Tibial nerve (tissue), 4 donors: ENCODE data around the gene TLE4. TPM values are rescaled to one million over a fixed set of nuclear protein-coding genes. Genes with fewer than 3 reads are reported as not detected.

Source experiments
- DNase-seq, 2 donors: peaks; one replicate each; pipeline ENCODE4 v3.0.0-alpha.2; 2019; ENCODE audit warnings: low spot score in 2 of 2
- H3K27ac ChIP-seq, 4 donors: fragments of 200-600 bp; sonication (generic) in 3 of 4; one replicate each; pipeline ENCODE4 v1.5.1; 2017 to 2019; ENCODE audit warnings: mild to moderate bottlenecking in 1 of 4
- H3K27me3 ChIP-seq, 2 donors: fragments of 200-600 bp; sonication (generic) in 1 of 2; one replicate each; pipeline versions ENCODE4 v1.5.1 to v1.6.0; 2017 to 2019
- H3K36me3 ChIP-seq, 3 donors: fragments of 200-600 bp; sonication (generic); one replicate each; pipeline ENCODE4 v1.5.1; 2018 to 2019
- H3K4me1 ChIP-seq, 4 donors: fragments of 200-600 bp; sonication (generic) in 3 of 4; one replicate each; pipeline ENCODE4 v1.5.1; 2017 to 2019
- H3K4me3 ChIP-seq, 4 donors: fragments of 200-600 bp; sonication (generic) in 3 of 4; one replicate each; pipeline ENCODE4 v1.5.1; 2017 to 2019; ENCODE audit warnings: mild to moderate bottlenecking in 1 of 4, moderate library complexity in 1 of 4
- H3K9me3 ChIP-seq, 4 donors: fragments of 200-600 bp; sonication (generic) in 3 of 4; one replicate each; pipeline ENCODE4 v1.5.1; 2017 to 2019
- CTCF ChIP-seq, 5 experiments: fragments of 200-600 bp in 3 of 5; fragments of 450-650 bp in 2 of 5; sonication (generic) in 3 of 5; IDR thresholded peaks; one replicate each; pipeline ENCODE4 v1.5.1; 2016 to 2019; ENCODE audit warnings: antibody characterized with exemption in 5 of 5, mild to moderate bottlenecking in 3 of 5, moderate library complexity in 2 of 5
- EP300 ChIP-seq, 2 donors: sonication (generic); formaldehyde crosslinking; IDR thresholded peaks; one replicate each; pipeline ENCODE4 v1.6.1; 2017; ENCODE audit warnings: antibody characterized with exemption in 2 of 2, mild to moderate bottlenecking in 1 of 2
- POLR2A ChIP-seq, 2 donors: fragments of 450-650 bp; IDR thresholded peaks; one replicate each; pipeline ENCODE4 v1.6.1; 2017; ENCODE audit warnings: antibody characterized with exemption in 2 of 2, mild to moderate bottlenecking in 2 of 2, moderate library complexity in 2 of 2
- WGBS, 2 donors: methylation state at CpG; one replicate each; pipeline ENCODE4 v1.1.5; 2018; 5-methylcytosine and 5-hydroxymethylcytosine counted together
- total RNA-seq, 4 donors: library from RNA; depleted of rRNA; stranded (reverse); fragments of >200 nt; gene quantifications; one replicate each; pipeline ENCODE4 v1.1.0, GENCODE V29; 2016

TLE4 gene
- total RNA-seq, 4 donors from 2014 or later = 28.0 to 34.3 (median 29.8) TPM

DNA sequence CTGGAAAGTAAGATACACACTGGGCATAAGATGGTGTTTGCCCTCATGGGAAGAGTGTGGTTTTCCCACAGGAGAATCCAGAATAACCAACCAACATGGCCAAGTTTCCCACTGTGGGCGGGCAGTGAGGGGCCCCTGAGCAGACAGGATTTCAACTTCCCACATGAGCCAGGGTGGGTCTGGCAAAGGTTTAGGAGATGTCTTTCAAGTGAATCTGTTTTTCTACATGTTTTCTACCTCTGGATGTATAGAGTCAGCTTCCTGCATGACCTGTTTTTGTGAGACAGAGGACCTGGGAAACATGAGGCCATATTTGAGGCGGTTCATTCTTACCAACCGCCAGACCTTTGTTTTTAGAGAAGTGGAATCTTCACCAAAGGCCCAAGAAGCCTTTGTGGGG is 100.5 kb downstream of the TLE4 start:
- Histone ChIP-seq H3K36me3 (no peaks in the 10 kb centered on the region), H3K9me3 (no peaks in the 10 kb centered on the region), H3K27ac (no peak overlapping the region), H3K27me3 (no peaks in the 10 kb centered on the region), H3K4me3 (no peak overlapping the region), H3K4me1 (peaks cover 0 to 5% (median 2%) of the 10 kb centered on the region in 4 donors)
- no peak for TF ChIP-seq EP300 (IDR thresholded peaks at IDR 0.05)
- no peak for TF ChIP-seq POLR2A (IDR thresholded peaks at IDR 0.05)
- TF ChIP-seq CTCF (IDR thresholded peaks at IDR 0.05) = no peak
- 75 to 84% methylated on average over 3 of the region's 3 CpGs for WGBS, 2 donors
- no peak for DNase-seq

GRCh38 chr9:79672891-79673290 is 101.1 kb downstream of the TLE4 start:
- 56 to 62% methylated on average over 4 of the region's 4 CpGs for WGBS, 2 donors

GRCh38 chr9:79673614-79674013 is 101.8 kb downstream of the TLE4 start:
- no peak for TF ChIP-seq CTCF (IDR thresholded peaks at IDR 0.05)
- no peak for TF ChIP-seq POLR2A (IDR thresholded peaks at IDR 0.05)
- TF ChIP-seq EP300 (IDR thresholded peaks at IDR 0.05) = no peak
- WGBS, 2 donors = 84 to 88% methylated on average over 3 of the region's 3 CpGs
- Histone ChIP-seq H3K4me1 (peaks cover 0 to 4% (median 0%) of the 10 kb centered on the region in 4 donors), H3K9me3 (no peaks in the 10 kb centered on the region), H3K27me3 (no peaks in the 10 kb centered on the region), H3K27ac (no peak overlapping the region), H3K36me3 (no peaks in the 10 kb centered on the region), H3K4me3 (no peak overlapping the region)
- DNase-seq = no peak

More at GRCh38 chr9:79672891-79673290, 101.1 kb downstream of the TLE4 start:
- Histone ChIP-seq H3K4me3 (no peak overlapping the region), H3K9me3 (no peaks in the 10 kb centered on the region), H3K36me3 (no peaks in the 10 kb centered on the region), H3K27ac (no peak overlapping the region), H3K4me1 (peaks cover 0 to 5% (median 2%) of the 10 kb centered on the region in 4 donors), H3K27me3 (no peaks in the 10 kb centered on the region)
- no peak for DNase-seq
- TF ChIP-seq CTCF (IDR thresholded peaks at IDR 0.05) (no peak), EP300 (IDR thresholded peaks at IDR 0.05) (no peak), POLR2A (IDR thresholded peaks at IDR 0.05) (no peak)

GRCh38 chr9:79674052-79674777 is 102.5 kb downstream of the TLE4 start:
- Histone ChIP-seq H3K27ac (no peak overlapping the region), H3K27me3 (no peaks in the 10 kb centered on the region), H3K9me3 (no peaks in the 10 kb centered on the region), H3K4me1 (no peaks in the 10 kb centered on the region), H3K36me3 (no peaks in the 10 kb centered on the region), H3K4me3 (no peak overlapping the region)
- DNase-seq = no peak
- WGBS, 2 donors = 88 to 91% methylated on average over 7 of the region's 7 CpGs
- no peak for TF ChIP-seq EP300 (IDR thresholded peaks at IDR 0.05)
- TF ChIP-seq POLR2A (IDR thresholded peaks at IDR 0.05) = no peak
- TF ChIP-seq CTCF (IDR thresholded peaks at IDR 0.05) = no peak

DNA sequence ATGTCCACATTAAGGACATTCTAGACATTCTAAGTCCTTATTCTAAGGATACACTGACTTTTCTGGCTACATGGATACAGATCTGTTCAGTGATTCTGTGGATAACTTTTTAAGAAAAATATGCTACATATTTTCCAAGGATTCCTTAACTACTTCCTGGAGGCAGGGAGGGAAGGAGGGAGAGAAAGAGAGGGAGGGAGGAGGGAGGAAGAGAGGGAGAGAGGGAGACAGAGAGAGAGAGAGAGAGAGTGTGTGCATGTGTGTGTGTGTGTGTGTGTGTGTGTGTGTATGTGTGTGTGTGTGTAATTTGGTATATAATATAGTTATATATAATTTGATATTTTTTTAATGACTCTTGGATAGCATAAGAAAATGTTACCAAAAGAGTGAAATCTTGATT is 109.8 kb downstream of the TLE4 start:
- Histone ChIP-seq H3K27ac (no peak overlapping the region), H3K4me3 (no peak overlapping the region)

More for the DNA sequence above, 109.8 kb downstream of the TLE4 start:
- DNase-seq = no peak
- no peaks in the 10 kb centered on the region for H3K36me3 ChIP-seq
- TF ChIP-seq EP300 (IDR thresholded peaks at IDR 0.05) (no peak), CTCF (IDR thresholded peaks at IDR 0.05) (no peak), POLR2A (IDR thresholded peaks at IDR 0.05) (no peak)
- no peaks in the 10 kb centered on the region for H3K9me3 ChIP-seq
- peaks cover 0 to 11% (median 0%) of the 10 kb centered on the region in 4 donors for H3K4me1 ChIP-seq
- H3K27me3 ChIP-seq = no peaks in the 10 kb centered on the region
